ENCODE results near the gene IER3.

DNA sequence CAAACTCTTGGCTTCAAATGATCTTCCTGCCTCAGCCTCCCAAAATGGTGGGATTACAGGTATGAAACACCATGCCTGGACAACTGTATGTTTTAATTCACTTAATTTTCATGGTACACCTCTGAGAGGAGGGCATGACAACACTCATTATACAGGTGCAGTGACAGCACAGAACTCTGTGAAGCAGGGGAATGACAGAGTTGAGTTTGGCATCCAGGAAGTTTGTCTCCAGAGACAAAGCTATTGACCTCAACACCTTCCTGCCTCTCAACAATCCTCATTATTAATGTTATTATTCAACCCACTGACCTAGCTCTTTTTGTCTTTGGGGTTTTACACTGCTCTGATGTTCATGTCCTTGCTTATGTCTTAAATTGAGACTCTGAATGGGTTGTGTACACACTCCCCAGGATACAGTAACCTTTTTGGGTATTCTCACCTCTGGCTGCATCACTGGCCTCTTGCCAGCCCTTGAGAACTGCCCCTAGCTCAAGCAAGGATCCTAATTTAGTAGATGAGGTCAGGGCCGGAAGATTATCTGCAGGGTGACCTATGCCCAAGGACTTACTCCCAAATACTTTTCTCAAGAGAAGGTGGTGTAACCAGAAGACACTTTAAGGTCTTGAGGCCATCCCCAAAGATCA, 13.0 kb upstream of the IER3 start:
- TF ChIP-seq NR2F2 (IDR thresholded peaks at IDR 0.05; ENCODE audit: borderline replicate concordance, low read depth) (no peak), POLR2A (IDR thresholded peaks at IDR 0.05; ENCODE audit: insufficient read depth in 1 of 2, low read depth in 2 of 2, low read length in 2 of 2) (no peak), EEA1 (CRISPR knock-in tag; IDR thresholded peaks at IDR 0.05; ENCODE audit: borderline replicate concordance) (no peak), MATR3 (CRISPR knock-in tag; IDR thresholded peaks at IDR 0.05) (no peak), HNF4A (CRISPR knock-in tag; IDR thresholded peaks at IDR 0.05) (no peak), SOX6 (IDR thresholded peaks at IDR 0.05) (no peak), SOX6 (CRISPR knock-in tag; IDR thresholded peaks at IDR 0.05) (no peak), BORCS8-MEF2B (CRISPR knock-in tag; IDR thresholded peaks at IDR 0.05) (no peak), CHD4 (IDR thresholded peaks at IDR 0.05; ENCODE audit: borderline replicate concordance, low read length) (no peak)
- TF ChIP-seq, protein P1, sequence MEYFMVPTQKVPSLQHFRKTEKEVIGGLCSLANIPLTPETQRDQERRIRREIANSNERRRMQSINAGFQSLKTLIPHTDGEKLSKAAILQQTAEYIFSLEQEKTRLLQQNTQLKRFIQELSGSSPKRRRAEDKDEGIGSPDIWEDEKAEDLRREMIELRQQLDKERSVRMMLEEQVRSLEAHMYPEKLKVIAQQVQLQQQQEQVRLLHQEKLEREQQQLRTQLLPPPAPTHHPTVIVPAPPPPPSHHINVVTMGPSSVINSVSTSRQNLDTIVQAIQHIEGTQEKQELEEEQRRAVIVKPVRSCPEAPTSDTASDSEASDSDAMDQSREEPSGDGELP (IDR thresholded peaks at IDR 0.05; ENCODE audit: borderline replicate concordance, low read depth): no peak
